ENCODE results near the gene GRIN2D. TPM values are rescaled to one million over a fixed set of nuclear protein-coding genes. Genes with fewer than 3 reads are reported as not detected.

Gene GRIN2D
- polyA plus RNA-seq, 1 donor from 2014 or later: 1.8 TPM

DNA sequence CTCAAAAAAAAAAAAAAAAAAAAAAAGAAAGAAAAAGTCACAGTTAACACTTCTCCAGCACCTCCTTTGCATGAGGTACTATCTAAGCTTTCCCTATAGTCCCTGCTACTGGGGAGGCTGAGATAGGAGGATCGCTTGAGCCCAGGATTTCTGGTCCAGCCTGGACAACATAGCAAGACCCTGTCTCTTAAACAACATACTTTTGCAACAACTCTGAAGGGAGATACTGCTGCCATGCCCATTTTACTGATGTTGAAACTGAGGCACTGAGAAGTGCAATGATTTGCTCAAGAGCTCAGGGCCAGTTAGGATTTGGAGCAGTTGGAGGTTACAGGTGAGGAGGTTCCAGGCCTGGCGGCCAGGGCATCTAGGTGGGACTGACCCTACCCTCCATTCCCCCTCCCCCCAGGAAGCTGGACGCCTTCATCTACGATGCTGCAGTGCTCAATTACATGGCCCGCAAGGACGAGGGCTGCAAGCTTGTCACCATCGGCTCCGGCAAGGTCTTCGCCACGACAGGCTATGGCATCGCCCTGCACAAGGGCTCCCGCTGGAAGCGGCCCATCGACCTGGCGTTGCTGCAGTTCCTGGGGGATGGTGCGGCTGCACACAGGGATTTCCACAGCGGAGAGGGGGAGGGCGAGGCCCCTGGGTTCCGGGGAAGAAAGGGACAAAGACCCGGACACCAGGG is 48.0 kb downstream of the GRIN2D start:
- Histone ChIP-seq H3K79me2 (replicated peaks; ENCODE audit: insufficient read depth, low read length) (peaks cover 4% of the 10 kb centered on the region), H3K9me3 (ENCODE audit: low read length) (no peaks in the 10 kb centered on the region), H3K27ac (ENCODE audit: low read length) (no peak overlapping the region), H3K27me3 (ENCODE audit: insufficient read depth, low read depth, low read length) (no peaks in the 10 kb centered on the region), H4K20me1 (ENCODE audit: insufficient read depth) (no peaks in the 10 kb centered on the region), H3K9me2 (ENCODE audit: insufficient read depth, low read length) (no peaks in the 10 kb centered on the region), H3K4me3 (ENCODE audit: low read length) (no peak overlapping the region), H3F3A (ENCODE audit: insufficient read depth, low read length, poor library complexity, severe bottlenecking) (no peaks in the 10 kb centered on the region), H3K4me2 (ENCODE audit: low read length) (no peak overlapping the region), H3K36me3 (ENCODE audit: insufficient read depth, low read length) (no peaks in the 10 kb centered on the region), H2AFZ (ENCODE audit: low read depth, low read length) (no peak overlapping the region), H3K9ac (ENCODE audit: low read length) (no peak overlapping the region)
- TF ChIP-seq EZH2 (IDR thresholded peaks at IDR 0.05; ENCODE audit: borderline replicate concordance, insufficient read depth, low read length, poor library complexity, severe bottlenecking) (no peak), RAD21 (conservative IDR thresholded peaks at IDR 0.05) (no peak), TAF1 (IDR thresholded peaks at IDR 0.05; ENCODE audit: low read depth) (no peak), MXI1 (conservative IDR thresholded peaks at IDR 0.05; ENCODE audit: poor library complexity, severe bottlenecking) (no peak), EP300 (conservative IDR thresholded peaks at IDR 0.05; ENCODE audit: poor library complexity, severe bottlenecking) (no peak), POLR2AphosphoS5 (IDR thresholded peaks at IDR 0.05) (no peak), SMC3 (conservative IDR thresholded peaks at IDR 0.05; ENCODE audit: poor library complexity) (no peak)
- TF ChIP-seq, protein P1, sequence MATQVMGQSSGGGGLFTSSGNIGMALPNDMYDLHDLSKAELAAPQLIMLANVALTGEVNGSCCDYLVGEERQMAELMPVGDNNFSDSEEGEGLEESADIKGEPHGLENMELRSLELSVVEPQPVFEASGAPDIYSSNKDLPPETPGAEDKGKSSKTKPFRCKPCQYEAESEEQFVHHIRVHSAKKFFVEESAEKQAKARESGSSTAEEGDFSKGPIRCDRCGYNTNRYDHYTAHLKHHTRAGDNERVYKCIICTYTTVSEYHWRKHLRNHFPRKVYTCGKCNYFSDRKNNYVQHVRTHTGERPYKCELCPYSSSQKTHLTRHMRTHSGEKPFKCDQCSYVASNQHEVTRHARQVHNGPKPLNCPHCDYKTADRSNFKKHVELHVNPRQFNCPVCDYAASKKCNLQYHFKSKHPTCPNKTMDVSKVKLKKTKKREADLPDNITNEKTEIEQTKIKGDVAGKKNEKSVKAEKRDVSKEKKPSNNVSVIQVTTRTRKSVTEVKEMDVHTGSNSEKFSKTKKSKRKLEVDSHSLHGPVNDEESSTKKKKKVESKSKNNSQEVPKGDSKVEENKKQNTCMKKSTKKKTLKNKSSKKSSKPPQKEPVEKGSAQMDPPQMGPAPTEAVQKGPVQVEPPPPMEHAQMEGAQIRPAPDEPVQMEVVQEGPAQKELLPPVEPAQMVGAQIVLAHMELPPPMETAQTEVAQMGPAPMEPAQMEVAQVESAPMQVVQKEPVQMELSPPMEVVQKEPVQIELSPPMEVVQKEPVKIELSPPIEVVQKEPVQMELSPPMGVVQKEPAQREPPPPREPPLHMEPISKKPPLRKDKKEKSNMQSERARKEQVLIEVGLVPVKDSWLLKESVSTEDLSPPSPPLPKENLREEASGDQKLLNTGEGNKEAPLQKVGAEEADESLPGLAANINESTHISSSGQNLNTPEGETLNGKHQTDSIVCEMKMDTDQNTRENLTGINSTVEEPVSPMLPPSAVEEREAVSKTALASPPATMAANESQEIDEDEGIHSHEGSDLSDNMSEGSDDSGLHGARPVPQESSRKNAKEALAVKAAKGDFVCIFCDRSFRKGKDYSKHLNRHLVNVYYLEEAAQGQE (IDR thresholded peaks at IDR 0.05; ENCODE audit: borderline replicate concordance): no peak
- TF ChIP-seq, protein P2, sequence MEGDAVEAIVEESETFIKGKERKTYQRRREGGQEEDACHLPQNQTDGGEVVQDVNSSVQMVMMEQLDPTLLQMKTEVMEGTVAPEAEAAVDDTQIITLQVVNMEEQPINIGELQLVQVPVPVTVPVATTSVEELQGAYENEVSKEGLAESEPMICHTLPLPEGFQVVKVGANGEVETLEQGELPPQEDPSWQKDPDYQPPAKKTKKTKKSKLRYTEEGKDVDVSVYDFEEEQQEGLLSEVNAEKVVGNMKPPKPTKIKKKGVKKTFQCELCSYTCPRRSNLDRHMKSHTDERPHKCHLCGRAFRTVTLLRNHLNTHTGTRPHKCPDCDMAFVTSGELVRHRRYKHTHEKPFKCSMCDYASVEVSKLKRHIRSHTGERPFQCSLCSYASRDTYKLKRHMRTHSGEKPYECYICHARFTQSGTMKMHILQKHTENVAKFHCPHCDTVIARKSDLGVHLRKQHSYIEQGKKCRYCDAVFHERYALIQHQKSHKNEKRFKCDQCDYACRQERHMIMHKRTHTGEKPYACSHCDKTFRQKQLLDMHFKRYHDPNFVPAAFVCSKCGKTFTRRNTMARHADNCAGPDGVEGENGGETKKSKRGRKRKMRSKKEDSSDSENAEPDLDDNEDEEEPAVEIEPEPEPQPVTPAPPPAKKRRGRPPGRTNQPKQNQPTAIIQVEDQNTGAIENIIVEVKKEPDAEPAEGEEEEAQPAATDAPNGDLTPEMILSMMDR (IDR thresholded peaks at IDR 0.05; ENCODE audit: poor library complexity, severe bottlenecking): no peak

- no peak overlapping the region for H2AFZ ChIP-seq (ENCODE audit: low read depth, low read length)
- H3F3A ChIP-seq (ENCODE audit: insufficient read depth, low read length, poor library complexity, severe bottlenecking): no peaks in the 10 kb centered on the region
- H3K4me3 ChIP-seq (ENCODE audit: low read length): no peak overlapping the region
- peaks cover 6% of the 10 kb centered on the region for H3K79me2 ChIP-seq (replicated peaks; ENCODE audit: insufficient read depth, low read length)
- H4K20me1 ChIP-seq (ENCODE audit: insufficient read depth): no peaks in the 10 kb centered on the region
- no peaks in the 10 kb centered on the region for H3K9me3 ChIP-seq (ENCODE audit: low read length)
- no peaks in the 10 kb centered on the region for H3K27me3 ChIP-seq (ENCODE audit: insufficient read depth, low read depth, low read length)
- no peaks in the 10 kb centered on the region for H3K9me2 ChIP-seq (ENCODE audit: insufficient read depth, low read length)
- no peak overlapping the region for H3K27ac ChIP-seq (ENCODE audit: low read length)
- H3K9ac ChIP-seq (ENCODE audit: low read length): no peak overlapping the region
- TF ChIP-seq, protein P2 (IDR thresholded peaks at IDR 0.05; ENCODE audit: poor library complexity, severe bottlenecking): no peak
- TF ChIP-seq SMC3 (conservative IDR thresholded peaks at IDR 0.05; ENCODE audit: poor library complexity) (no peak), RAD21 (conservative IDR thresholded peaks at IDR 0.05) (no peak), MXI1 (conservative IDR thresholded peaks at IDR 0.05; ENCODE audit: poor library complexity, severe bottlenecking) (no peak), EZH2 (IDR thresholded peaks at IDR 0.05; ENCODE audit: borderline replicate concordance, insufficient read depth, low read length, poor library complexity, severe bottlenecking) (no peak), EP300 (conservative IDR thresholded peaks at IDR 0.05; ENCODE audit: poor library complexity, severe bottlenecking) (no peak), TAF1 (IDR thresholded peaks at IDR 0.05; ENCODE audit: low read depth) (no peak), POLR2AphosphoS5 (IDR thresholded peaks at IDR 0.05) (no peak)
- TF ChIP-seq, protein P1 (IDR thresholded peaks at IDR 0.05; ENCODE audit: borderline replicate concordance): no peak
- H3K4me2 ChIP-seq (ENCODE audit: low read length): no peak overlapping the region
- no peaks in the 10 kb centered on the region for H3K36me3 ChIP-seq (ENCODE audit: insufficient read depth, low read length)
Observed at GRCh38 chr19:48442116-48443035, 48.9 kb downstream of the GRIN2D start.
